ENCODE data around the gene MED27.

DNA sequence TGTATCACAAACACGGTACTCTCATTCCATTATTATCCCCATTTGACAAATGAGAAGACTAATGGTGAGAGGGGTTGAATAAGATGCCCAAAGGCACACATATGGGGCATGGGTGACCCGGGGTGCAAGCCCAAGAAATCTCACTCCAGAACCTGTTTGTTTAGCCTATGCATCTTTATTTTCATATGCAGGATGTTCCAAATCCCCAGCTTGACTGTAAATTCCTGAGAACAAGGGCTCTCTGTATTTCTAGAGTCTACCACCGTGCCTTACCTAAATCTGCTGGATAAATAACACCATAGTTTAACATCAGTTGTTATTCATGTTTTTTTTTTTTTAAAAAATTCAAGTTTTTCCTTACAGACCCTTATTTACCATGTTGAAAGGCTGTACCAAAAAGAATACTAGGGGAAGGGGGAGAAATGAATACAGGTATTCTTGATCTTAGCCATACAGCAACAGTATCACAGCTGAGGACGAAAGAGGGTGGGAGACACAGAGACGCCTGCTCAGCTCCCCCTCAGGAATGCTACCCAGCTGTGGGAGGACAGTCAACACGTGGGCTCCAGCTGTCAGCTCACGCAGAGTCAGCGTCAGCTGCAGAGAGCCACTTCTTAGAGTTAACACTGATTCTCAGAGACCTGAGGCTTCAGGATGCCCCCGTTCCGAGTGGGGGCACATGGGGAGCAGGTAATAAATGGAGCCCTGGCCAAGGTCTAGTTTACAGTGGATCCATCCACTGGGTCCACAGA is 86.6 kb downstream of the MED27 start:
- TF ChIP-seq, protein P1, sequence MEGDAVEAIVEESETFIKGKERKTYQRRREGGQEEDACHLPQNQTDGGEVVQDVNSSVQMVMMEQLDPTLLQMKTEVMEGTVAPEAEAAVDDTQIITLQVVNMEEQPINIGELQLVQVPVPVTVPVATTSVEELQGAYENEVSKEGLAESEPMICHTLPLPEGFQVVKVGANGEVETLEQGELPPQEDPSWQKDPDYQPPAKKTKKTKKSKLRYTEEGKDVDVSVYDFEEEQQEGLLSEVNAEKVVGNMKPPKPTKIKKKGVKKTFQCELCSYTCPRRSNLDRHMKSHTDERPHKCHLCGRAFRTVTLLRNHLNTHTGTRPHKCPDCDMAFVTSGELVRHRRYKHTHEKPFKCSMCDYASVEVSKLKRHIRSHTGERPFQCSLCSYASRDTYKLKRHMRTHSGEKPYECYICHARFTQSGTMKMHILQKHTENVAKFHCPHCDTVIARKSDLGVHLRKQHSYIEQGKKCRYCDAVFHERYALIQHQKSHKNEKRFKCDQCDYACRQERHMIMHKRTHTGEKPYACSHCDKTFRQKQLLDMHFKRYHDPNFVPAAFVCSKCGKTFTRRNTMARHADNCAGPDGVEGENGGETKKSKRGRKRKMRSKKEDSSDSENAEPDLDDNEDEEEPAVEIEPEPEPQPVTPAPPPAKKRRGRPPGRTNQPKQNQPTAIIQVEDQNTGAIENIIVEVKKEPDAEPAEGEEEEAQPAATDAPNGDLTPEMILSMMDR (IDR thresholded peaks at IDR 0.05; ENCODE audit: borderline replicate concordance, extremely low read depth, low read length, poor library complexity, severe bottlenecking): no peak
- no peak for TF ChIP-seq EZH2 (IDR thresholded peaks at IDR 0.05; ENCODE audit: borderline replicate concordance, low read depth, low read length, severe bottlenecking)

Measured in DND-41 (cell line).